ENCODE results near the gene TMEM272. TPM values are rescaled to one million over a fixed set of nuclear protein-coding genes. Genes with fewer than 3 reads are reported as not detected.

The TMEM272 gene
- total and polyA plus RNA-seq, 9 of the 15 experiments (the other 6 are each of a cell fraction or from before 2014, with no cell fraction given) = 0.04 to 0.16 (median 0.06) TPM; not detected in 2

GRCh38 chr13:51804295-51805172, 40.4 kb downstream of the TMEM272 start (continued):
- no peak for TF ChIP-seq TAF9B (IDR thresholded peaks at IDR 0.05; ENCODE audit: partially characterized antibody)
- no peak for TF ChIP-seq TGIF2 (CRISPR knock-in tag; IDR thresholded peaks at IDR 0.05)
- no peak for TF ChIP-seq ELF1 (tag; IDR thresholded peaks at IDR 0.05)
- TF ChIP-seq SNRNP70 (optimal IDR thresholded peaks at IDR 0.05; ENCODE audit: low read depth, low read length) = no peak
- no peak for TF ChIP-seq ZNF584 (CRISPR knock-in tag; IDR thresholded peaks at IDR 0.05; ENCODE audit: low read depth)
- no peak for TF ChIP-seq ZNF384 (IDR thresholded peaks at IDR 0.05; ENCODE audit: low read depth, low read length)
- TF ChIP-seq GATAD2A (IDR thresholded peaks at IDR 0.05) = no peak
- TF ChIP-seq KLF16 (IDR thresholded peaks at IDR 0.05) = no peak
- TF ChIP-seq ZFX (CRISPR knock-in tag; IDR thresholded peaks at IDR 0.05) = 0 out of 2 replicates have a peak, but pooled peaks have one; percentile 83
- no peak for TF ChIP-seq BMI1 (IDR thresholded peaks at IDR 0.05; ENCODE audit: low read length)
- no peak for TF ChIP-seq ARHGAP35 (IDR thresholded peaks at IDR 0.05; ENCODE audit: partially characterized antibody)
- no peak for TF ChIP-seq TSHZ1 (CRISPR knock-in tag; IDR thresholded peaks at IDR 0.05)
- TF ChIP-seq BHLHE40 (IDR thresholded peaks at IDR 0.05; ENCODE audit: low read length) = no peak
- TF ChIP-seq IRF2 (CRISPR knock-in tag; IDR thresholded peaks at IDR 0.05) = no peak
- no peak for TF ChIP-seq NCOR1 (IDR thresholded peaks at IDR 0.05)
- no peak for TF ChIP-seq SAFB (IDR thresholded peaks at IDR 0.05; ENCODE audit: borderline replicate concordance, low read depth, low read length)
- no peak for TF ChIP-seq ETV6 (IDR thresholded peaks at IDR 0.05; ENCODE audit: borderline replicate concordance in 1 of 2, low read depth in 2 of 2, low read length in 1 of 2)
- TF ChIP-seq ETV6 (CRISPR knock-in tag; IDR thresholded peaks at IDR 0.05; ENCODE audit: borderline replicate concordance) = no peak
- TF ChIP-seq ZBTB49 (CRISPR knock-in tag; IDR thresholded peaks at IDR 0.05; ENCODE audit: borderline replicate concordance) = no peak
- TF ChIP-seq GABPA (tag; conservative IDR thresholded peaks at IDR 0.05; ENCODE audit: low read depth) = peak; percentile 58
- no peak for TF ChIP-seq MAZ (CRISPR knock-in tag; conservative IDR thresholded peaks at IDR 0.05 in 1 of 2, IDR thresholded peaks at IDR 0.05 in 1 of 2)
- TF ChIP-seq ZKSCAN1 (IDR thresholded peaks at IDR 0.05; ENCODE audit: low read depth, low read length) = no peak
- no peak for TF ChIP-seq MYBL2 (IDR thresholded peaks at IDR 0.05; ENCODE audit: low read depth)
- no peak for TF ChIP-seq MYBL2 (CRISPR knock-in tag; IDR thresholded peaks at IDR 0.05; ENCODE audit: borderline replicate concordance)
- no peak for TF ChIP-seq ZKSCAN8 (CRISPR knock-in tag; IDR thresholded peaks at IDR 0.05)
